Measurements from ENCODE around the gene STAT6. TPM values are rescaled to one million over a fixed set of nuclear protein-coding genes. Genes with fewer than 3 reads are reported as not detected.
A peak's percentile ranks its signal among the peaks of the same experiment; 100 is the strongest.

Gene STAT6
- polyA plus RNA-seq, 3 donors: 95.5 to 138 (median 97.6) TPM

DNA sequence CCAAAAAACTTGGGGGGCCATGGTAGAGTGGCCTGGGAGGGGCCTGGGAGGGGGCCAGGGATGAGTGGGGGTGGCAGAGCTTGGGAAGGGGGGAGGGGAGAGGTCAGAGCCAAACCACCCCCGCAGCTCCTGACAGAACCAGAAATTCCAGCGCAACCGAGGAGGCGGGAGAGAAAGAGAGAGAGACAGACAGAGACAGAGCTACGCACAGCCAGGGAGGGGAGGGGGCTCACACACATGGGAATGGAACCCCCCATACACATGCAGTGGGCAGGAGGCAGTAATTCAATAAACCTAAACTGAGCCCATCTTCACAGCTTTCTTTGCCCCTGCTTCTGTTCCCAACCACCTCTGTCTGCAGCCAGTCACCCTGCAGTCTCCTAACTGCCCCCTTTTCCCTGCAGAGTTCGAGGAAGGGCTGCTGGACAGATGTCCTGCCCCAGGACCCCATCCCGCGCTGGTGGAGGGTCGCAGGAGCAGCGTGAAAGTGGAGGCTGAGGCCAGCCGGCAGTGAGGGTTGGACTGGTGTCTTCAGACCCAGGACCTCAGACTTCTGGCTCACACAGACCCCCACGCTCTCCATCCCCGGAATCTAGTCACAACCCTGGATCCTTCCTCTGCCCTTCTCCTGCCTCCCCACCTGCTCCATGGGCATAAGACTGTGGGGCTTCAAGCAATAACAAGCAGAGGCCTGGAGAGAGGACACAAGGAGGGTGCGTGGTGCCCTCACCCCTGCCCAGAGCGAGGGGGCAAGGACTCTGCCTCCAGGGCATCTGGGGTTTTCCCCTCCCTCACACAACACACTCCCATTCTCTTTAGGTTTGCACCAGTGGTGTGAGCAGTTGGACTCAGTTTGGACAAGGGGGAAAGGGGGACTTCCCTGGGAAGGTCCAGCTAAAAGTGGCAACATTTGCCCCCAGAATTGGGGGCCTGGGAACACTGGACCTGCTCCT, 16.7 kb downstream of the STAT6 start:
- DNase-seq (ENCODE audit: extremely low read depth in 1 of 11, low read depth in 9 of 11, low spot score in 4 of 11): no peak

DNA sequence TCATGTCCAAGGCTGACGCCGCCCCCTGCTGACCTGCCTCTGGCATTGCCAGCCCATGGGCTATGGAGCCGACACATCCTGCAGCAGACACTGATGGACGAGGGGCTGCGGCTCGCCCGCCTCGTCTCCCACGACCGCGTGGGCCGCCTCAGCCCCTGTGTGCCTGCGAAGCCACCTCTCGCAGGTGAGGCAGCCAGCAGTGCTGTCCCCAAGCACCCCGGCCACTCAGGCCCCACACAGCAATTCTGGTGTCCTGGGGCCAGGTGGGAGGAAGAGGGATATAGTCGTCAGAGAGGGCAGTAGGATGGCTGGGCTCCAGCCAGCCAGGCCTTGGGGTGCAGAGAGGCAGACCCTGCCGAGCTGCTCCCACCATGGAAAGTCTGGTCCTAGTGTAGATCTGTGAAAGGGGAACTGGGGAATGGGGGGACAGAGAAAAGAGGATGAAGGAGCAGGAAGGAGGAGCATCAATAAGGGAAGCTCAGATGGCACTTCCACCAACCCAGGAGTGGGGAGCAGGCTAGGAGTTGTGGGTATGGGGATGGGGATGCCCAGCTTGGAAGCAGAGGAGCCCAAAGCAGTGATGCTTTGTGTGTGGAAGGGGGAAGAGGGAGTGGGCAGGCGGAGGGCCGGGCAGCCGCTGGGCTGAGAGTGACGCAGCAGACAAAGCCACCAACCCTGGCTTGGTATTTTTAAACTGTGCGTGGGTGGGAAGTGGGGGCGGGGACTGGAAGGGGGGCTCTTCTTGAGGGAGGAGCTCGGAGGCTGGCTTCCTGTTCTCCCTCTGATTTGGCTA, 17.6 kb downstream of the STAT6 start:
- peak in 4 of 11 donors; percentile 40 to 62 (median 57) for DNase-seq (ENCODE audit: extremely low read depth in 1 of 11, low read depth in 9 of 11, low spot score in 4 of 11)

DNA sequence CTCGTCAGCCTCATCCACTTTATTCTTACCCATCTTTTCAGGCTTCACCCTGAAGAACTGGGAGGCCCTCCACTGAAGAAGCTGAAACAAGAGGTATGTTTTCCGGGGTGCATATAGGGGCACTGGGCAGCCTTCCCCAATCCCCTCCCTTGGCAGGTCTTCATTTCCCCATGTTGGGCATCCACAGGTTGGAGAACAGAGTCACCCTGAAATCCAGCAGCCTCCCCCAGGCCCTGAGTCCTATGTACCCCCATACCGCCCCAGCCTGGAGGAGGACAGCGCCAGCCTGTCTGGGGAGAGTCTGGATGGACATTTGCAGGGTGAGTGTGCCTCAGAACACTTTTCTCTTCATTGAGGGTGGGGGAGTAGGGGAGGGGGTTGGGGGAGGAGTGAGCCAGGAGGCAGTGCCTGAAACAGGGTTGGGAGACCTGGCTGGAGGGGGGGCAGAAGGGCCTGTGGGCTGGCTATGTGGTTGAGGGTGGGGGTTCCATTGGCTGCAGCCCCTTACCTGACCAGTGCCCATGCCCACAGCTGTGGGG, 18.2 kb downstream of the STAT6 start:
- no peak for DNase-seq (ENCODE audit: extremely low read depth in 1 of 11, low read depth in 9 of 11, low spot score in 4 of 11)

DNA sequence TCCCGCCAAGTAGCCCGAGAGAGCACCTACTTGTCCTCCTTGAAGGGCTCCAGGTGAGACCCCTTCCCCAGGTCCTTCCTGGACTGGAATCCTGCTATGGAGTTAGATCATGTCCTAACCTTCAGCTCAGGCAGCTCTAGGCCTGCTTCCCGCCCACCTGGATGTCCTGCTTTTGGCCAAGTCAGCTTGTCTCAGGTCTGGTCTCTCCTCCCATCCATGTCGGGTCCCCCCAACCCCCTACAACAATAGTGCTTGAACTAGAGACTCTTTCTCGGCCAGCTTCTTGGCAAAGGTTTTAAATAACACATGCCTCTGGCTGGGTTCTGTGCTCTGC, 18.7 kb downstream of the STAT6 start:
- DNase-seq (ENCODE audit: extremely low read depth in 1 of 11, low read depth in 9 of 11, low spot score in 4 of 11): no peak

DNA sequence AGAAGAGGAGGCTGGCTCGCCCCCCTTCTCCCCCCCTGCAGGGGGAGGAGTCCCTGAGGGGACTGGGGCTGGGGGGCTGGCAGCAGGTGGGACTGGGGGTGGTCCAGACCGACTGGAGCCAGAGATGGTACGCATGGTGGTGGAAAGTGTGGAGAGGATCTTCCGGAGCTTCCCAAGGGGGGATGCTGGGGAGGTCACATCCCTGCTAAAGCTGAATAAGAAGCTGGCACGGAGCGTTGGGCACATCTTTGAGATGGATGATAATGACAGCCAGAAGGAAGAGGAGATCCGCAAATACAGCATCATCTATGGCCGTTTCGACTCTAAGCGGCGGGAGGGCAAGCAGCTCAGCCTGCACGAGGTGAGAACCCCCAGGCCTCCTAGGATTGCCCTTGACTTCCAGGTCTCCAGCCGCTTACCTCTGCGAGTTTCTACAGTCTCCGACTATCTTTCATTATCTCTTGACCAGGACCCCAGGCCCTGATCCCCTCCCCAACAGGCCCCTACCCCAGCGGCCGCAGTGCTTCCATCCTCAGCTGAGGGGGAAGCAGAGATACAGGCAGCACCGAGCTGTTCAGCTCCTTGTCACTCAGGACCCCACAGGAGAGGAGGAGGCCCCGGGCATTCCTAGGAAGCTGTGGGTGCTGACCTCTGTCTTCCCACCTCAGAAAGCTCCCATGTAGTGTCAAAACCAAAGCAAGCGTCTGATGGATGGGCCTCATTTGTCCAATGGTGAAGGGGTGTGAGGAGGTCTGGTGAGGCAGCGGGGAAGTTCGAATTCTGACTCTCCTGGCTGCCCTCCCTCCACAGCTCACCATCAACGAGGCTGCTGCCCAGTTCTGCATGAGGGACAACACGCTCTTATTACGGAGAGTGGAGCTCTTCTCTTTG, 19.3 kb downstream of the STAT6 start:
- DNase-seq (ENCODE audit: extremely low read depth in 1 of 11, low read depth in 9 of 11, low spot score in 4 of 11): no peak

DNA sequence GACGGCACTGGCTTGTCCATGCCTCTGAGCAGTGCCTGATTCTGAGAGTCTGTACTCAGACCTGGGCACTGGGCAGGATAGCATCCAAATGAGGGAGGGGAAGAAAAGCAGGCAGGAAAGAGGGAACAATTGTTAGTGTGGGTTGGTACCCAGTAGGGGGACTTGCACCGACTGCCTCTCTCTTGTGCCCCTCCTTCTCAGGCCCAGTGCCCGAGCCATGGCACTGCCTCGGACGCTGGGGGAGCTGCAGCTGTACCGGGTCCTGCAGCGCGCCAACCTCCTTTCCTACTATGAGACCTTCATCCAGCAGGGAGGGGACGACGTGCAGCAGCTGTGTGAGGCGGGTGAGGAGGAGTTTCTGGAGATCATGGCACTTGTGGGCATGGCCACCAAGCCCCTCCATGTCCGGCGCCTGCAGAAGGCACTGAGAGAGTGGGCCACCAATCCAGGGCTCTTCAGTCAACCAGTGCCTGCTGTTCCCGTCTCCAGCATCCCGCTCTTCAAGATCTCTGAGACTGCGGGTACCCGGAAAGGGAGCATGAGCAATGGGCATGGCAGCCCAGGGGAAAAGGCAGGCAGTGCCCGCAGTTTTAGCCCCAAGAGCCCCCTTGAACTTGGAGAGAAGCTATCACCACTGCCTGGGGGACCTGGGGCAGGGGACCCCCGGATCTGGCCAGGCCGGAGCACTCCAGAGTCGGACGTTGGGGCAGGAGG, 20.1 kb downstream of the STAT6 start:
- no peak for DNase-seq (ENCODE audit: extremely low read depth in 1 of 11, low read depth in 9 of 11, low spot score in 4 of 11)

DNA sequence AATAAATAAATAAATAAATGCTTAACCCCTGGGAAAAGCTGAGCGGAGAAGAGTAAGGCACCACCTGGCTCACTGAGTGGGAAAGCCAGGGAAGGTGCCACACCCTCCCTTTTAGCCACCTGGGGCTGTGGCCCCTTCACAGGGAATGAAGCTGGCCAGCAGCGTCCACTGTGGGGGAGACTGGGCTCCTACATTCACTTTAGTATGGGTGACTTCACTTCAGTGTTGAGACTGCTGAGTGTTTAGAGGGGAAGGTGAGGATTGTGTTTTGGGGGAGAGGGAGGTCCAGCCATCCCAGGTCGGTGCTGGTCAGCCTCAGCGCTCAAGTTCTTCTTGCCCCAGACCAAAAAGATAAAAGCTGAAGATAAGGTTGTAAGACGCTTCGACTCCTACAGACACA, 20.7 kb downstream of the STAT6 start:
- DNase-seq (ENCODE audit: extremely low read depth in 1 of 11, low read depth in 9 of 11, low spot score in 4 of 11): no peak

DNA sequence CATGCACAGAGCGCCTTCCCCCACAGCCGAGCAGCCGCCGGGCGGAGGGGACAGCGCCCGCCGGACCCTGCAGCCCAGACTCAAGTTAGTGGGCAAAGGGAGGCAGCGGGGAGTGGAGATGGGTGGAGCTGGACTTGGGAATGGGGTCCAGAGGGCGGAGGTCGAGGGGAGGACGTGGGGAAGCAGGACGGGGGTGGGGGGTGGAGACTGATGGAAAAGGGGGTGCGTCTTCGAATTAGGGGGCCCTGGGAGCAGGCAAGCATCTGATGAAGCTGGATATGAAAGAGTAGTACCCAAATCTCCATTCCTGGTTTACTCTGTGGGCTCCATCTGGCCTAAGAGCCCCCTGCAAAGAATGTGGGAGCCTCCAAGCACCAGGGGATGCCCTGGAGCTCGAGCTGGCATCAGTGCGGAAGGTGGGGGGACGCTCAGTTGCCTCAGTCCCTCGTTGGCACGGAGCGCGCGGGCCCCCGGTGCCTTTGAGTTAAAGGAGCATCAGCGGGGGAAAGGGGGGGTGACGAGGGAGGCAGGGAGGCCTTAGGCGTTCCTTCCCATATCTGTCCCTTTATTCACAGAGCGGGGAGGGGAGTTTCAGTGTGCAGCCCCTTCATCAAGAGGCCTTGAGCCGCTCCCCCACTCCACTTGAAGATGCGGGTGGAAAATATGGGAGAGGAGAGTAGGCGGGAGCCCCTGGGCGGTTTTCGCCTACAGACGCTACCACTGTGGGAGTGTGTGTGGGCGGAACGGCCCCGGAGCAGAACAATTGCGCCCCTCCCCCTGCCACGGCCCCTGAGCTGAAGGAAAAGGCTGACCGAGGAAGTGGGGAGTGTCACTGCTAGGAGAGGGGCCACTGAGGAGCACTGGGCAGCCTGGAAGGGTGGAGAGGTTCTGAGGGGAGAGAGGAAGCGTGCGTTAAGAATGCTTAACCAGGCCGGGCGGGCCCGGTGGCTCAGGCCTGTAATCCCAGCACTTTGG, 21.6 kb downstream of the STAT6 start:
- peak in 8 of 11 donors; percentile 55 to 64 (median 62) for DNase-seq (ENCODE audit: extremely low read depth in 1 of 11, low read depth in 9 of 11, low spot score in 4 of 11)

DNA sequence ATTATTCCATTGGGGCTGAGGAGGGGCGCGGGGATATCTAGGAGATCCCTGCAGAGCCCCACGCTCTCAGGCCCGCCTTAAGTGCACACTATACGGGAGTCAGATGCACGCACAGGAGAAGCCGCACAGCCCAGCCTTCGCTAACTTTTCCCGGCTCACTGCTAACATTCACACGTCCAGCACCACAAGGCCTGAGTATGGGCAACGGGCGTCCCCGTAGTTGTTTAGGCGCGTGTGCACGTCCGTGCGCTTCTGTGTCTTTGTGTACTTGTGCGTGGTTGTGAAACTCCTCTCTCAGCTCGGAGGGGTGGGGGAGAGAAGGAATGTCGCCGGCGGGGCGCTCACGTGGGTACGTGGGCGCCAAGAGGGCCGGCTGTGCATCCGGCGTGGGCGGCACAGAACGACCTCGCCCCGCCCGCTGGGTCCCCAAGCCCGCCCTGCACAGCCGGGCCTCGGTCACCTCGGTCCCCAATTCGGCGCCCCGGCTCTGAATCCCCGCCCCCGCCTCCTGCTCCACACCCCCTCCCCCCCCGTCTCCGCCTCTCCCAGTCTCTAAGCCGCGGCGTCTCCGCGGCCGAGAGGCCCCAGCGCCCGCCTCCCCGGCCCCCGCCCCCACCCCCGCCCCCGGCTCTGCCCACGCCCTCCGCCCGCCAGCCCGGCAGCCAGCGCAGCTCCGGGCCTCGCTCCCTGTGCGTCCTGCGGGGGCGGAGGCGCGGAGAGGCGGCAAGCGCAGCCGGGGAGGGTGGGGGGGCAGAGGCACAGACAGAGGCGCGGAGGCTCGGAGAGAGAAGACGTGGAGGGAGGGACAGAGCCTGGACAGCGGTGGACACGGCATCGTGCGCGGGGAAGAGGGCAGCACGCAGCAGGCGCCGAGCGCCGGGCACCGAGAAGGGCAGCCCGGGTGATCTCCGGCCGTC, 22.6 kb downstream of the STAT6 start, which contains the start of gene NAB2:
NAB2 (plus strand) TSS at position 761 of the 917 bp plus-strand sequence. CDS start 158 bp downstream, outside the sequence.
- DNase-seq (ENCODE audit: extremely low read depth in 1 of 11, low read depth in 9 of 11, low spot score in 4 of 11): peak; percentile 78 to 93 (median 89)

DNA sequence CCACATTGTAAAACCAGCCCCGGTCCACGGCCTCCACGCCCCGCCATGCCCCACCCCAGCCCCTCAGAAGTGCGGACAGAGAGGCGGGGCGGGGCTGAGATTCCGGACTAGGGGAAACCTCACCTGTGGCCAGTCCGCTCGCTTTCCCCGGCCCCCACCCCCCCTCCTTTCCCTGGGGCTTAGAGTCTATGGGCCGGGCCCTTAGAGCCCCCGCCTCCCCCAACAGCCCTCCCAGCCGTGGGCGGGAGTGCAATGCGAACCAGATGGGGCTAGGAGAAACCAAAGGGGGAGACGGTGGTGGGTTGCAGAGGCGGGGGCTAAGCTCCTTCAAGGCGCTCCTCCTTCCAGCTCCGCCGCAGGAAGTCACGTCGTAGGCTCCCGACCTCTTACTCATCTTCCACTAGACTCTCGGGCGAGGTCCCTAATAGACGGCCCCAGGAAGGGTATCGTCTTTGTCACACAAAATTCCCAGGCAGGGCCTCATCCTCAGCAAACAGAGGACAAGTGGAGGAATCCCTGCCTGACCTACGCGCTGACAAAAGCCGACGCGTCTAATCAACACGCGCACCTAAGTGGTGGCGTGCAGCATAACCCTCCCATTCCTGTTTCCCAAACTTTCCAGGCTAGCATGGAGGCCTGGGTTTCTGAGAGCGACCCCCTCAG, 23.3 kb downstream of the STAT6 start:
- DNase-seq (ENCODE audit: extremely low read depth in 1 of 11, low read depth in 9 of 11, low spot score in 4 of 11): peak; percentile 78 to 95 (median 89)

DNA sequence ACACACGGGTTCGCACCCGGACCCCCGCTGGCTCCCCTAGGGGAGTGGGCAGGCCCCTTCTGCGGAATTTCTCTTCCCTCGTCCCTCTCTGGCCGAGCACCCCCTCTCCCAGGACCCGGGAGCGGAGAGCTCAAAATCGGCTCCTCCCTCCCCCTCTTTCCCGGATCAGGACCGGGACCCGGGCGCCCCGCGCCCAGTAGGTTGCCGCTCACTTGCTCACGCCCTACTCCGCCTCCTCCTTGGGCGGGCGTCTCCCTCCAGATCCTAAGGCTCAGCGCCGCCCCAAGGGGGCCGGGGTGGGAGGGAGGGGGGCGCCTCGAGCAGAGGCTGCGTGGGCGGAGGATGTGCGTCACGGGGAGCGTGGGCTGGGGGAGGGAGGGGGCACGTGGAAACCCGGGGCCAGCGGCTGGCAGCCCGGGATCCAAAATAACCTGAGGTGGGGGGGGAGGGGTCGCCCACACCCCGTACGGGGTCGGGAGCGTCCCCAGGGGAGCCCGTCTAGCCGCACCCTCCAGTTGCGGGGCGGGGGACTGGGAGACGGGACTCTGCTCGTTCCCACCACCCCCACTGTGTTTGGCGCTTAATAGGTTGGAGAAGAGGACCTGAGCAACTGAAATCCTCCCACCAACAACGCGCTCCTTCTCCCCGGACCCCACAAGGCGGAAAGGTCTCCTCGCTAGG, 24.0 kb downstream of the STAT6 start:
- peak in 9 of 11 donors; percentile 65 to 80 (median 70) for DNase-seq (ENCODE audit: extremely low read depth in 1 of 11, low read depth in 9 of 11, low spot score in 4 of 11)

DNA sequence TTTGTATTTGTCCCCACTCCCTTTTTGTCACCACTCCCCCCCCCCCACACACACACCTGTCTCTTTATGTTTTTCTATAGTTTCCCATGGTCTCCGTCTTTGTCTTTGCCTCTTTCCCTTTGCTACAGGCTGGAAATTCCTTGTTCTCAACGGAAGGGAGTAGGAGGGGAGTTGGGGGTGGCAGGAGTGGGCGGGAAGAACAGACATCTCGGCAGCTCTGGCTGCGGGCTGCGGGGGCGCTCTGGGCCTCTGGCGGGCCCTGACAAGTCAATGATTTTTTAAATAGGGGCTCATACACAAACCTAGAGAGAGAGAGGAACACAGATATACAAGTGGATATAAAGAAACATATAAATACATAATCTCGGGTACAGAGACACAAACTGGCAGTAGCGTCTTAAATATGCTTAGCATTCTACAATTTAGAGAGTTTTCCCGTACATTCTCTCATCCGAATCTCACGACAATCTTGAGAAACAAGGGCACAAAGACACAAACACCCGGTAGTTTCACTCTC, 24.6 kb downstream of the STAT6 start:
- DNase-seq (ENCODE audit: extremely low read depth in 1 of 11, low read depth in 9 of 11, low spot score in 4 of 11): peak; percentile 67 to 88 (median 74)

DNA sequence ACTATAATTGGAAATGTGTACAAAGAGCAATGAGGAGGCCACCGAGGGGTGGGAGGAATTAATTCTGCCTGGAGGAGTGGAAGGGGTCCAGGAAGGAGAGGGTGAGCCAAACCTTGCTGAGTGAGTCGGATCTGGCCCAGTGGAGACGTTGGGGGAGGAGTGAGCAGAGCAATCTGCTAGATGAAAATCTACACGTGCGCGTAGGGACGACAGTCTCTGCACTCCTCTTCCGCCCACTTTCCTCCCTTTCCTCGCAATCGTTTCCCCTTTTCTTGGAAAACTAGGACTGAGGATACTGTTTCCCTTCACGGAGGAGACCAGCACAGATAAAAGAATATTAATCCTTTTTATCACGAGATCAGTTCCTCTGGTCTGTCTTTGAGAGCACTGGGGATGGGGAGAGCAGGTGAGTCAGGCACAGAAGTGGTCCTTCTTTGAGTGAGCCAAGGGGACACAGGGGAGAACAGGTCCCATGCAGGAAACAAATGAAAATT, 25.1 kb downstream of the STAT6 start:
- DNase-seq (ENCODE audit: extremely low read depth in 1 of 11, low read depth in 9 of 11, low spot score in 4 of 11): peak; percentile 47 to 83 (median 69)

DNA sequence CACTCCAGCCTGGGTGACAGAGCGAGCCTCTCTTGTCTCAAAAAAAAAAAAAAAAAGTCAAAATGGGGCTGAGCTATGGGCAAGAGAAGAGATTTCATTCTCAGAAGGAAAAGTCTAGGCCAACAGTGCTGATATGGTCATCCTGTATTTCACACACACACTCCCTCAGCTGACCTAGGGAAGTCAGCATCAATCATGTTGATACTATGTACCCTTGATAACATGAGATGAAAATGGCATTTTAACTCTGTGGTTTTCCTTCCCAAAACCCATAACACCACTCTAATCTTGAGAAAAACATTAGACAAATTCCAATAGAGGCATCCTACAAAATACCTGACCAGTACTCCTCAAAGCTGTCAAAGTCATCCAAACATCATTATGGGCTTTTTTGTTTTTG, 30.3 kb downstream of the STAT6 start:
- no peak for DNase-seq (ENCODE audit: extremely low read depth in 1 of 11, low read depth in 9 of 11, low spot score in 4 of 11)

DNA sequence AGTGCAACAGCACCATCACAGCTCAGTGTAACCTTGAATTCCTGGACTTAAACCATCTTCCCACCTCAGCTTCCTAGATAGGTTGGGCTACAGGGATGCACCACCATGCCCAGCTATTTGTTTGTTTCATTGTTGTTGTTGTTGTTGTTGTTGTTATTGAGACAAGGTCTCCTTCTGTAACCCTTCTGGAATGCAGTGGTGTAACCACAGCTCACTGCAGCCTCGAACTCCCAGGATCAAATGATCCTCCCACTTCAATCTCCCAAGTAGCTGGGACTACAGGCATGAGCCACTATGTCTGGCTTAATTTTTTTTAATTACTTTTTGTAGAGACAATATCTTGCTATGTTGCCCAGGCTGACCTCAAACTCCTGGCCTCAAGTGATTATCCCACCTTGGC, 31.3 kb downstream of the STAT6 start:
- DNase-seq (ENCODE audit: extremely low read depth in 1 of 11, low read depth in 9 of 11, low spot score in 4 of 11): no peak
